Keratinocyte (primary cell): ENCODE measurements around the gene RIOK1. TPM values are rescaled to one million over a fixed set of nuclear protein-coding genes. Genes with fewer than 3 reads are reported as not detected.

ENCODE experiments used
- DNase-seq: peaks from one replicate; pipeline ENCODE4 v3.0.0-alpha.2; 2011; ENCODE audit warnings: low read depth, missing footprints, low spot score
- FAIRE-seq: peaks from 2 replicates; lab custom pipeline; 2011; peaks lifted over from hg19 to GRCh38; lab: Jason Lieb, UNC
- H2AFZ ChIP-seq: 2 replicates; pipeline ENCODE4 v1.6.0; 2012; ENCODE audit warnings: low read length, control low read depth, inconsistent platforms; ENCODE audit not compliant: control insufficient read depth
- H3K27ac ChIP-seq: 2 replicates; pipeline ENCODE4 v1.5.1; 2011; ENCODE audit warnings: low read length; ENCODE audit not compliant: control insufficient read depth, insufficient read depth
- H3K27me3 ChIP-seq: 3 replicates; pipeline ENCODE4 v1.6.0; 2011; ENCODE audit warnings: low read length; ENCODE audit not compliant: control insufficient read depth, insufficient read depth; ENCODE audit errors: extremely low read depth
- H3K36me3 ChIP-seq, 2 experiments: 2 replicates in 1 of 2; 3 replicates in 1 of 2; pipeline ENCODE4 v1.5.1; 2011; ENCODE audit warnings: low read length in 2 of 2, mild to moderate bottlenecking in 1 of 2; ENCODE audit not compliant: control insufficient read depth in 2 of 2, insufficient read depth in 2 of 2; ENCODE audit errors: extremely low read depth in 1 of 2
- H3K4me1 ChIP-seq: 3 replicates; pipeline ENCODE4 v1.5.1; 2011; ENCODE audit warnings: low read length; ENCODE audit not compliant: control insufficient read depth, insufficient read depth; ENCODE audit errors: extremely low read depth
- H3K4me2 ChIP-seq: 3 replicates; pipeline ENCODE4 v1.6.0; 2011; ENCODE audit warnings: low read depth, low read length; ENCODE audit not compliant: control insufficient read depth, insufficient read depth; ENCODE audit errors: extremely low read depth
- H3K4me3 ChIP-seq, 3 experiments: fragments of 200-600 bp in 1 of 3; sonication (generic) in 1 of 3; 2 replicates in 2 of 3; 3 replicates in 1 of 3; pipeline ENCODE4 v1.5.1; 2011 to 2016; ENCODE audit warnings: low read length in 3 of 3, mild to moderate bottlenecking in 3 of 3, control low read depth in 2 of 3, inconsistent platforms in 1 of 3, low read depth in 1 of 3, mixed read lengths in 1 of 3, mixed run types in 1 of 3, moderate library complexity in 1 of 3; ENCODE audit not compliant: control insufficient read depth in 2 of 3, insufficient read depth in 2 of 3; ENCODE audit errors: extremely low read depth in 1 of 3
- H3K79me2 ChIP-seq: 2 replicates; pipeline ENCODE4 v1.6.0; 2012; ENCODE audit warnings: low read length; ENCODE audit not compliant: control insufficient read depth, insufficient read depth
- H3K9ac ChIP-seq: 3 replicates; pipeline ENCODE4 v1.6.0; 2011; ENCODE audit warnings: low read length; ENCODE audit not compliant: control insufficient read depth, insufficient read depth; ENCODE audit errors: extremely low read depth
- H3K9me1 ChIP-seq: 3 replicates; pipeline ENCODE4 v1.6.0; 2011; ENCODE audit warnings: low read length; ENCODE audit not compliant: control insufficient read depth, insufficient read depth; ENCODE audit errors: extremely low read depth
- H3K9me3 ChIP-seq: 2 replicates; pipeline ENCODE4 v1.5.1; 2012; ENCODE audit warnings: low read depth, low read length; ENCODE audit not compliant: control insufficient read depth
- H4K20me1 ChIP-seq: 3 replicates; pipeline ENCODE4 v1.6.0; 2011; ENCODE audit warnings: low read length; ENCODE audit not compliant: control insufficient read depth, insufficient read depth; ENCODE audit errors: extremely low read depth
- EZH2 ChIP-seq: IDR thresholded peaks from one replicate; pipeline ENCODE4 v1.6.1; 2012; ENCODE audit warnings: inconsistent platforms, mild to moderate bottlenecking, low read length, moderate library complexity
- dilution Hi-C: fragments of 300-500 bp; cut with MboI; formaldehyde crosslinking; loops from one replicate; pipeline ENCODE4 v1.7.0; 2020; ENCODE audit warnings: low sequenced_read_pairs; ENCODE audit not compliant: extremely low pct_ligation_motif_present
- polyA plus RNA-seq, 5 experiments: library from polyadenylated mRNA; depleted of rRNA in 3 of 5; stranded (reverse) in 3 of 5; stranded (forward) in 1 of 5; unstranded in 1 of 5; fragments of >200 nt; gene quantifications; 1 replicate in 1 of 5; 2 replicates in 3 of 5; 3 replicates in 1 of 5; pipeline versions ENCODE4 v1.2.1 to v1.2.3, GENCODE V29; 2011 to 2012; ENCODE audit warnings: missing spikeins in 2 of 5, low read depth in 1 of 5, low replicate concordance in 1 of 5
- TF ChIP-seq, protein P1 (sequence below), 3 experiments: IDR thresholded peaks in 1 of 3; conservative IDR thresholded peaks in 1 of 3; optimal IDR thresholded peaks in 1 of 3; 2 replicates in 2 of 3; 3 replicates in 1 of 3; pipeline versions ENCODE3 to v1.5.1; 2011; ENCODE audit warnings: low read length in 3 of 3, mild to moderate bottlenecking in 3 of 3, moderate library complexity in 2 of 3, control low read depth in 1 of 3, inconsistent platforms in 1 of 3; ENCODE audit not compliant: insufficient read depth in 2 of 3; ENCODE audit errors: extremely low read depth in 1 of 3

RIOK1 gene
- polyA plus RNA-seq, 1 donor (not counting 4 experiments of a cell fraction or from before 2014, with no cell fraction given) = 11.7 TPM

DNA sequence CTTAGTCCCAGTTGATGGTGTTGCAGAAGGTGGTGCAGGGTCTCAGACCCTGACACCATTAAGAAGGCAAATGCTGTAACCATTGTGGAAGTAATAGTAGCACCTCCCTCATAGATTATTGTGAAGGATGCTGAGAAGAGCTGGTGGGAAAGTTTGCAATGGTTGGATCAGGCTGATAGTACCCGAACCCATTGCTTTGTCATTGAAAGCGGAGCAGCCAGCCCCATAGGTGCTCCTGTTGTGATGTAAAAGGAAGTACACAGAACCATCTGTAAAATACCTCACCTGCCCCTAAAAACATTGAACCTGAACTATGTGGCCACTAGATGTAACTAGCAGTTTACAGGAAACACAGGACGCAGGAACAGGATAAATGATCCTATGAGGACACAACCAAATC lies 31.5 kb downstream of the RIOK1 start:
- Histone ChIP-seq H3K4me3 (no peak overlapping the region), H3K9ac (no peak overlapping the region), H3K79me2 (no peaks in the 10 kb centered on the region), H3K36me3 (peaks cover 7 to 10% of the 10 kb centered on the region in 2 experiments), H2AFZ (no peak overlapping the region), H3K27me3 (no peaks in the 10 kb centered on the region), H3K4me2 (no peak overlapping the region), H3K4me1 (no peaks in the 10 kb centered on the region), H3K27ac (no peak overlapping the region), H4K20me1 (no peaks in the 10 kb centered on the region), H3K9me3 (no peaks in the 10 kb centered on the region), H3K9me1 (no peaks in the 10 kb centered on the region)
- FAIRE-seq = no peak
- dilution Hi-C loops = loop anchor here (25.0 kb wide), 1 partner anchor 166 kb away; the partner anchor contains the start of gene SNRNP48
- DNase-seq = no peak
- TF ChIP-seq, protein P1, sequence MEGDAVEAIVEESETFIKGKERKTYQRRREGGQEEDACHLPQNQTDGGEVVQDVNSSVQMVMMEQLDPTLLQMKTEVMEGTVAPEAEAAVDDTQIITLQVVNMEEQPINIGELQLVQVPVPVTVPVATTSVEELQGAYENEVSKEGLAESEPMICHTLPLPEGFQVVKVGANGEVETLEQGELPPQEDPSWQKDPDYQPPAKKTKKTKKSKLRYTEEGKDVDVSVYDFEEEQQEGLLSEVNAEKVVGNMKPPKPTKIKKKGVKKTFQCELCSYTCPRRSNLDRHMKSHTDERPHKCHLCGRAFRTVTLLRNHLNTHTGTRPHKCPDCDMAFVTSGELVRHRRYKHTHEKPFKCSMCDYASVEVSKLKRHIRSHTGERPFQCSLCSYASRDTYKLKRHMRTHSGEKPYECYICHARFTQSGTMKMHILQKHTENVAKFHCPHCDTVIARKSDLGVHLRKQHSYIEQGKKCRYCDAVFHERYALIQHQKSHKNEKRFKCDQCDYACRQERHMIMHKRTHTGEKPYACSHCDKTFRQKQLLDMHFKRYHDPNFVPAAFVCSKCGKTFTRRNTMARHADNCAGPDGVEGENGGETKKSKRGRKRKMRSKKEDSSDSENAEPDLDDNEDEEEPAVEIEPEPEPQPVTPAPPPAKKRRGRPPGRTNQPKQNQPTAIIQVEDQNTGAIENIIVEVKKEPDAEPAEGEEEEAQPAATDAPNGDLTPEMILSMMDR (optimal IDR thresholded peaks at IDR 0.05 in 1 of 3, IDR thresholded peaks at IDR 0.05 in 1 of 3, conservative IDR thresholded peaks at IDR 0.05 in 1 of 3; ENCODE audit: extremely low read depth in 1 of 3, insufficient read depth in 2 of 3, low read length in 3 of 3) = no peak

DNA sequence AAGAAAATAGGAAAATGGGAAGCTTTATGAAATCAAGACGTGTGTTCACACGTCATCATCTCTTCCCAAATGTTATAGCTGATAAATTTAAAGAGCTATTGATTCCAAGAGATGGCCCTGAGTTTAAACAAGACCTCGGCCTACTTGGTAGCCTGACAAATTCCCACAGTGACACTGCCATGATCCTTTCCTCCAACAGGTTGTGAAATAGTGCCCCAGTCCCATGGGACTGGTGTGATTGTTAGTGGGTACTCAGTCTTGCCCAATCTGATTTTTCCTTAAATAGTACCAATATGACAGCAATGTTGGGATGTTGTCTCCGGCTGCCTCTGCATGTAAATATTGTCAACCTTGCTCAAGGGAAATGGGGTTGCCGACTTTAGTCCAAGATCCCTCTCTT lies 34.5 kb downstream of the RIOK1 start:
- Histone ChIP-seq H3K4me1 (peaks cover 4% of the 10 kb centered on the region), H2AFZ (no peak overlapping the region), H3K9me3 (no peaks in the 10 kb centered on the region), H4K20me1 (no peaks in the 10 kb centered on the region), H3K9me1 (no peaks in the 10 kb centered on the region), H3K27me3 (no peaks in the 10 kb centered on the region), H3K4me2 (no peak overlapping the region), H3K27ac (no peak overlapping the region), H3K79me2 (no peaks in the 10 kb centered on the region), H3K9ac (no peak overlapping the region), H3K4me3 (no peak overlapping the region), H3K36me3 (peaks cover 0 to 2% of the 10 kb centered on the region in 2 experiments)
- no peak for FAIRE-seq
- TF ChIP-seq, protein P1 (optimal IDR thresholded peaks at IDR 0.05 in 1 of 3, IDR thresholded peaks at IDR 0.05 in 1 of 3, conservative IDR thresholded peaks at IDR 0.05 in 1 of 3; ENCODE audit: extremely low read depth in 1 of 3, insufficient read depth in 2 of 3, low read length in 3 of 3) = no peak
- no peak for TF ChIP-seq EZH2
- DNase-seq = no peak
- dilution Hi-C loops = loop anchor here (25.0 kb wide), 1 partner anchor 163 kb away; the partner anchor contains the start of gene SNRNP48
